ENCODE results near the gene SLC5A5. TPM values are rescaled to one million over a fixed set of nuclear protein-coding genes. Genes with fewer than 3 reads are reported as not detected.

SLC5A5 gene
- total and polyA plus RNA-seq, 2 of the 8 experiments (the other 6 are each of a cell fraction or from before 2014, with no cell fraction given) = 1.5 to 1.8 TPM

DNA sequence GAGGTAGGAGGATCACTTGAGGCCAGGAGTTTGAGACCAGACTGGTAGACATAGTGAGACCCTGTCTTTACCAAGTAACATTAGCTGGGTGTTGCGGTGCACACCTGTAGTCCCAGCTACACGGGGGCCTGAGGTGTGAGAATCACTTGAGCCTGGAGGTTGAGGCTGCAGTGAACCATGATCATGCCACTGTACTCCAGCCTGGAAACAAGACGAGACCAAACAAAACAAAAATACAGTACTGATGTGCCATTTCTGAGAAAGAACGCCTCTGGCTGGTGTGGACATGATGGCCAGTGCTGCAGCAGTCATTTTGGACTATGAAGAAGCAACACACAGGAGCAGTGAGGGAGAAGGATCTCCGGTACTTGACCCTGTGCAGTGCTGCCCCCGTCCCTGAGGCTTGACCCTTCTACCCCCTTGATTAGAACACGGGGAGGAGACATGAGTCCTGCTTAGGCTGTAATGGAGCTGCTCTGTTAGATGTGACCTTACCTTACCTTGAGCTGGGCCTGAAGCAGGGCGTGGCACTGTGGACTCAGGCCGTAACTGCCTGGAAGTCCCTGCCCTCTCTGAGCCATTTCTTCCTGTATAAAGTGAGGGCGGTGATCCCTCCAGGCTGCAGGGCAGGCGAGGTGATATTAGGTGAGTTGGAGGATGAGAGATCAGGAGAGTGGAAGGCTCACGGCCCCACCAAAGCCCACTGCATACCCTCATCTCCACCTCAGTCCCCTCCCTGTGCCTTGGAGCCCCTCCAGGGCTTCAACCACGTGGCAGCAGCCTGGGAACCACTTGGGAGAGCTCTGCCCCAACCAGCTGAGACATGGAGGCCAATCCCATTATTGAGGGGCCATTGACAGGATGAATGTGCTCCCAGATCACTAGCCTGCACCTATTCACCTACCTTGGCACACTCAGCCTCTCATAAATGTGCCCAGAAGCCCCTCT lies 6.1 kb upstream of the SLC5A5 start (continued):
- TF ChIP-seq PHF8 (conservative IDR thresholded peaks at IDR 0.05; ENCODE audit: low read depth, low read length) (no peak), ASH2L (IDR thresholded peaks at IDR 0.05; ENCODE audit: low read length) (no peak), SAP30 (IDR thresholded peaks at IDR 0.05; ENCODE audit: insufficient read depth, insufficient replicate concordance, low read length) (no peak), CBX8 (IDR thresholded peaks at IDR 0.05; ENCODE audit: borderline replicate concordance, low read depth, low read length) (no peak), BACH1 (IDR thresholded peaks at IDR 0.05; ENCODE audit: low read length) (no peak), POLR2A (IDR thresholded peaks at IDR 0.05; ENCODE audit: control extremely low read depth in 1 of 2, low read depth in 2 of 2, low read length in 2 of 2) (peak; percentile 81 to 92), NANOG (IDR thresholded peaks at IDR 0.05; ENCODE audit: insufficient read depth, low read depth, low read length, poor library complexity, severe bottlenecking) (no peak), CHD1 (IDR thresholded peaks at IDR 0.05; ENCODE audit: low read depth, low read length) (no peak), ZNF274 (IDR thresholded peaks at IDR 0.05; ENCODE audit: borderline replicate concordance, extremely low read depth, low read length) (no peak)
- TF ChIP-seq, protein P1, sequence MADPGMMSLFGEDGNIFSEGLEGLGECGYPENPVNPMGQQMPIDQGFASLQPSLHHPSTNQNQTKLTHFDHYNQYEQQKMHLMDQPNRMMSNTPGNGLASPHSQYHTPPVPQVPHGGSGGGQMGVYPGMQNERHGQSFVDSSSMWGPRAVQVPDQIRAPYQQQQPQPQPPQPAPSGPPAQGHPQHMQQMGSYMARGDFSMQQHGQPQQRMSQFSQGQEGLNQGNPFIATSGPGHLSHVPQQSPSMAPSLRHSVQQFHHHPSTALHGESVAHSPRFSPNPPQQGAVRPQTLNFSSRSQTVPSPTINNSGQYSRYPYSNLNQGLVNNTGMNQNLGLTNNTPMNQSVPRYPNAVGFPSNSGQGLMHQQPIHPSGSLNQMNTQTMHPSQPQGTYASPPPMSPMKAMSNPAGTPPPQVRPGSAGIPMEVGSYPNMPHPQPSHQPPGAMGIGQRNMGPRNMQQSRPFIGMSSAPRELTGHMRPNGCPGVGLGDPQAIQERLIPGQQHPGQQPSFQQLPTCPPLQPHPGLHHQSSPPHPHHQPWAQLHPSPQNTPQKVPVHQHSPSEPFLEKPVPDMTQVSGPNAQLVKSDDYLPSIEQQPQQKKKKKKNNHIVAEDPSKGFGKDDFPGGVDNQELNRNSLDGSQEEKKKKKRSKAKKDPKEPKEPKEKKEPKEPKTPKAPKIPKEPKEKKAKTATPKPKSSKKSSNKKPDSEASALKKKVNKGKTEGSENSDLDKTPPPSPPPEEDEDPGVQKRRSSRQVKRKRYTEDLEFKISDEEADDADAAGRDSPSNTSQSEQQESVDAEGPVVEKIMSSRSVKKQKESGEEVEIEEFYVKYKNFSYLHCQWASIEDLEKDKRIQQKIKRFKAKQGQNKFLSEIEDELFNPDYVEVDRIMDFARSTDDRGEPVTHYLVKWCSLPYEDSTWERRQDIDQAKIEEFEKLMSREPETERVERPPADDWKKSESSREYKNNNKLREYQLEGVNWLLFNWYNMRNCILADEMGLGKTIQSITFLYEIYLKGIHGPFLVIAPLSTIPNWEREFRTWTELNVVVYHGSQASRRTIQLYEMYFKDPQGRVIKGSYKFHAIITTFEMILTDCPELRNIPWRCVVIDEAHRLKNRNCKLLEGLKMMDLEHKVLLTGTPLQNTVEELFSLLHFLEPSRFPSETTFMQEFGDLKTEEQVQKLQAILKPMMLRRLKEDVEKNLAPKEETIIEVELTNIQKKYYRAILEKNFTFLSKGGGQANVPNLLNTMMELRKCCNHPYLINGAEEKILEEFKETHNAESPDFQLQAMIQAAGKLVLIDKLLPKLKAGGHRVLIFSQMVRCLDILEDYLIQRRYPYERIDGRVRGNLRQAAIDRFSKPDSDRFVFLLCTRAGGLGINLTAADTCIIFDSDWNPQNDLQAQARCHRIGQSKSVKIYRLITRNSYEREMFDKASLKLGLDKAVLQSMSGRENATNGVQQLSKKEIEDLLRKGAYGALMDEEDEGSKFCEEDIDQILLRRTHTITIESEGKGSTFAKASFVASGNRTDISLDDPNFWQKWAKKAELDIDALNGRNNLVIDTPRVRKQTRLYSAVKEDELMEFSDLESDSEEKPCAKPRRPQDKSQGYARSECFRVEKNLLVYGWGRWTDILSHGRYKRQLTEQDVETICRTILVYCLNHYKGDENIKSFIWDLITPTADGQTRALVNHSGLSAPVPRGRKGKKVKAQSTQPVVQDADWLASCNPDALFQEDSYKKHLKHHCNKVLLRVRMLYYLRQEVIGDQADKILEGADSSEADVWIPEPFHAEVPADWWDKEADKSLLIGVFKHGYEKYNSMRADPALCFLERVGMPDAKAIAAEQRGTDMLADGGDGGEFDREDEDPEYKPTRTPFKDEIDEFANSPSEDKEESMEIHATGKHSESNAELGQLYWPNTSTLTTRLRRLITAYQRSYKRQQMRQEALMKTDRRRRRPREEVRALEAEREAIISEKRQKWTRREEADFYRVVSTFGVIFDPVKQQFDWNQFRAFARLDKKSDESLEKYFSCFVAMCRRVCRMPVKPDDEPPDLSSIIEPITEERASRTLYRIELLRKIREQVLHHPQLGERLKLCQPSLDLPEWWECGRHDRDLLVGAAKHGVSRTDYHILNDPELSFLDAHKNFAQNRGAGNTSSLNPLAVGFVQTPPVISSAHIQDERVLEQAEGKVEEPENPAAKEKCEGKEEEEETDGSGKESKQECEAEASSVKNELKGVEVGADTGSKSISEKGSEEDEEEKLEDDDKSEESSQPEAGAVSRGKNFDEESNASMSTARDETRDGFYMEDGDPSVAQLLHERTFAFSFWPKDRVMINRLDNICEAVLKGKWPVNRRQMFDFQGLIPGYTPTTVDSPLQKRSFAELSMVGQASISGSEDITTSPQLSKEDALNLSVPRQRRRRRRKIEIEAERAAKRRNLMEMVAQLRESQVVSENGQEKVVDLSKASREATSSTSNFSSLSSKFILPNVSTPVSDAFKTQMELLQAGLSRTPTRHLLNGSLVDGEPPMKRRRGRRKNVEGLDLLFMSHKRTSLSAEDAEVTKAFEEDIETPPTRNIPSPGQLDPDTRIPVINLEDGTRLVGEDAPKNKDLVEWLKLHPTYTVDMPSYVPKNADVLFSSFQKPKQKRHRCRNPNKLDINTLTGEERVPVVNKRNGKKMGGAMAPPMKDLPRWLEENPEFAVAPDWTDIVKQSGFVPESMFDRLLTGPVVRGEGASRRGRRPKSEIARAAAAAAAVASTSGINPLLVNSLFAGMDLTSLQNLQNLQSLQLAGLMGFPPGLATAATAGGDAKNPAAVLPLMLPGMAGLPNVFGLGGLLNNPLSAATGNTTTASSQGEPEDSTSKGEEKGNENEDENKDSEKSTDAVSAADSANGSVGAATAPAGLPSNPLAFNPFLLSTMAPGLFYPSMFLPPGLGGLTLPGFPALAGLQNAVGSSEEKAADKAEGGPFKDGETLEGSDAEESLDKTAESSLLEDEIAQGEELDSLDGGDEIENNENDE (IDR thresholded peaks at IDR 0.05; ENCODE audit: insufficient replicate concordance, low read length) = peak; percentile 78
